HepG2 (cell line): ENCODE measurements around the gene CREB1. TPM values are rescaled to one million over a fixed set of nuclear protein-coding genes. Genes with fewer than 3 reads are reported as not detected.

Source experiments
- ASH2L ChIP-seq: fragments of 300-600, 200-600 bp; sonication (generic); IDR thresholded peaks from 2 replicates; pipeline ENCODE4 v1.7.0; 2017; ENCODE audit warnings: low read depth, mild to moderate bottlenecking, moderate library complexity, mixed read lengths, low read length; ENCODE audit not compliant: insufficient read length
- CREB3 ChIP-seq: sonication (generic); formaldehyde crosslinking; IDR thresholded peaks from 2 replicates; pipeline ENCODE4 v1.5.0; 2020; ENCODE audit warnings: missing genetic modification reagents
- HBP1 ChIP-seq: IDR thresholded peaks from 2 replicates; pipeline ENCODE4 v1.6.1; 2016; ENCODE audit warnings: low read depth, control low read depth
- HDAC2 ChIP-seq: sonication (generic); formaldehyde crosslinking; IDR thresholded peaks from 2 replicates; pipeline ENCODE4 v1.4.0; 2020; ENCODE audit warnings: missing genetic modification reagents
- NFIC ChIP-seq: IDR thresholded peaks from 2 replicates; pipeline ENCODE4 v1.6.1; 2012; ENCODE audit warnings: mild to moderate bottlenecking, low read length, inconsistent platforms
- NR2F2 ChIP-seq: IDR thresholded peaks from 2 replicates; pipeline ENCODE4 v1.6.1; 2012; ENCODE audit warnings: low read depth, inconsistent platforms, borderline replicate concordance
- PREB ChIP-seq: sonication (generic); formaldehyde crosslinking; IDR thresholded peaks from 2 replicates; pipeline ENCODE4 v1.4.0; 2020; ENCODE audit warnings: missing genetic modification reagents
- PRPF4 ChIP-seq: fragments of 200-400 bp; formaldehyde crosslinking; IDR thresholded peaks from 2 replicates; pipeline ENCODE4 v1.6.1; 2016; ENCODE audit warnings: low read length, low read depth; ENCODE audit not compliant: poor library complexity, severe bottlenecking
- SAP130 ChIP-seq: IDR thresholded peaks from 2 replicates; pipeline ENCODE4 v1.6.1; 2016; ENCODE audit warnings: low read depth
- TIGD3 ChIP-seq: sonication (generic); formaldehyde crosslinking; IDR thresholded peaks from 2 replicates; pipeline ENCODE4 v1.5.1; 2020; ENCODE audit warnings: mild to moderate bottlenecking, missing genetic modification reagents, borderline replicate concordance
- ZNF207 ChIP-seq: fragments of 450-650 bp; IDR thresholded peaks from 2 replicates; pipeline ENCODE4 v1.6.1; 2016; ENCODE audit warnings: antibody characterized with exemption, borderline replicate concordance
- ZNF276 ChIP-seq: sonication (generic); formaldehyde crosslinking; IDR thresholded peaks from 2 replicates; pipeline ENCODE4 v1.4.0; 2020; ENCODE audit warnings: mild to moderate bottlenecking, low read depth, missing genetic modification reagents
- ZNF3 ChIP-seq: IDR thresholded peaks from 2 replicates; pipeline ENCODE4 v1.7.0; 2017; ENCODE audit warnings: inconsistent platforms
- ZNF414 ChIP-seq: sonication (generic); formaldehyde crosslinking; IDR thresholded peaks from 2 replicates; pipeline ENCODE4 v1.5.0; 2020; ENCODE audit warnings: missing genetic modification reagents
- ZNF589 ChIP-seq: sonication (generic); formaldehyde crosslinking; conservative IDR thresholded peaks from 2 replicates; pipeline ENCODE4 v1.8.0; 2022; ENCODE audit warnings: mild to moderate bottlenecking, moderate library complexity, missing genetic modification reagents
- ZNF629 ChIP-seq: sonication (generic); formaldehyde crosslinking; conservative IDR thresholded peaks from 2 replicates; pipeline ENCODE4 v1.5.0; 2020; ENCODE audit warnings: missing genetic modification reagents
- ZNF704 ChIP-seq: sonication (generic); formaldehyde crosslinking; IDR thresholded peaks from 2 replicates; pipeline ENCODE4 v1.8.1; 2023; ENCODE audit warnings: mild to moderate bottlenecking, inconsistent platforms, moderate library complexity, missing genetic modification reagents, borderline replicate concordance
- ZNF788 ChIP-seq: sonication (generic); formaldehyde crosslinking; IDR thresholded peaks from 2 replicates; pipeline ENCODE4 v1.5.0; 2020; ENCODE audit warnings: mild to moderate bottlenecking, missing genetic modification reagents, borderline replicate concordance
- polyA plus RNA-seq, 8 experiments: library from polyadenylated mRNA; depleted of rRNA in 3 of 8; stranded (reverse) in 7 of 8; unstranded in 1 of 8; fragments of >200 nt; fragmentation: Illumina TruSeq in 4 of 8; extraction: Trizol in 4 of 8; gene quantifications; 2 replicates each; pipeline versions ENCODE4 v1.2.1 to v1.2.3, GENCODE V29; 2011 to 2016; ENCODE audit warnings: low read depth in 4 of 8, missing spikeins in 1 of 8, mixed read lengths in 1 of 8; ENCODE audit not compliant: insufficient read depth in 1 of 8
- total RNA-seq, 5 experiments: library from RNA; depleted of rRNA; stranded (reverse); fragments of >200 nt; fragmentation: Illumina TruSeq; extraction: Trizol; gene quantifications; 2 replicates each; pipeline ENCODE4 v1.2.3, GENCODE V29; 2016; ENCODE audit warnings: low read depth in 1 of 5

The CREB1 gene
- total and polyA plus RNA-seq, 2 of the 13 experiments (the other 11 are each of a cell fraction or from before 2014, with no cell fraction given) = 51.8 to 51.9 TPM

GRCh38 chr2:207632575-207633493 lies 103.1 kb downstream of the CREB1 start (continued):
- TF ChIP-seq ZNF276 (CRISPR knock-in tag) (no peak), ASH2L (peak; percentile 51), ZNF207 (no peak), ZNF704 (CRISPR knock-in tag) (no peak), PRPF4 (no peak), ZNF629 (CRISPR knock-in tag) (no peak), PREB (CRISPR knock-in tag) (no peak), NFIC (no peak), CREB3 (CRISPR knock-in tag) (no peak), HDAC2 (CRISPR knock-in tag) (0 out of 2 replicates have a peak, but pooled peaks have one; percentile 18), SAP130 (CRISPR knock-in tag) (no peak), TIGD3 (no peak), HBP1 (no peak), ZNF3 (no peak), ZNF589 (no peak), ZNF788 (CRISPR knock-in tag) (no peak), ZNF414 (CRISPR knock-in tag) (no peak), NR2F2 (no peak)
